Stimulated activated CD4-positive, alpha-beta T cell treated with anti-CD3 and anti-CD28 coated beads, TNF-alpha, amount 100 ng/mL, for 48 hours (primary cell): ENCODE results near the gene UGT1A1.
A peak's percentile ranks its signal among the peaks of the same experiment; 100 is the strongest.
"Not testable (repeated sequence)": the region's sequence is repeated elsewhere in the genome, so short reads cannot be mapped to it uniquely, and the experiment has no call there.

Experiments used
- DNase-seq, 3 donors: peaks; one replicate each; pipeline ENCODE4 v3.0.0-alpha.2; 2020; ENCODE audit warnings: low read depth in 3 of 3

The UGT1A1 gene

DNA sequence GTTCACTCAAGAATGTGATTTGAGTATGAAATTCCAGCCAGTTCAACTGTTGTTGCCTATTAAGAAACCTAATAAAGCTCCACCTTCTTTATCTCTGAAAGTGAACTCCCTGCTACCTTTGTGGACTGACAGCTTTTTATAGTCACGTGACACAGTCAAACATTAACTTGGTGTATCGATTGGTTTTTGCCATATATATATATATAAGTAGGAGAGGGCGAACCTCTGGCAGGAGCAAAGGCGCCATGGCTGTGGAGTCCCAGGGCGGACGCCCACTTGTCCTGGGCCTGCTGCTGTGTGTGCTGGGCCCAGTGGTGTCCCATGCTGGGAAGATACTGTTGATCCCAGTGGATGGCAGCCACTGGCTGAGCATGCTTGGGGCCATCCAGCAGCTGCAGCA, at the start of gene UGT1A1:
Gene UGT1A1, plus strand, starts transcription at position 228 of the 400 bp plus-strand sequence. Its CDS starts 18 bp downstream, at position 246.
- DNase-seq: no peak

DNA sequence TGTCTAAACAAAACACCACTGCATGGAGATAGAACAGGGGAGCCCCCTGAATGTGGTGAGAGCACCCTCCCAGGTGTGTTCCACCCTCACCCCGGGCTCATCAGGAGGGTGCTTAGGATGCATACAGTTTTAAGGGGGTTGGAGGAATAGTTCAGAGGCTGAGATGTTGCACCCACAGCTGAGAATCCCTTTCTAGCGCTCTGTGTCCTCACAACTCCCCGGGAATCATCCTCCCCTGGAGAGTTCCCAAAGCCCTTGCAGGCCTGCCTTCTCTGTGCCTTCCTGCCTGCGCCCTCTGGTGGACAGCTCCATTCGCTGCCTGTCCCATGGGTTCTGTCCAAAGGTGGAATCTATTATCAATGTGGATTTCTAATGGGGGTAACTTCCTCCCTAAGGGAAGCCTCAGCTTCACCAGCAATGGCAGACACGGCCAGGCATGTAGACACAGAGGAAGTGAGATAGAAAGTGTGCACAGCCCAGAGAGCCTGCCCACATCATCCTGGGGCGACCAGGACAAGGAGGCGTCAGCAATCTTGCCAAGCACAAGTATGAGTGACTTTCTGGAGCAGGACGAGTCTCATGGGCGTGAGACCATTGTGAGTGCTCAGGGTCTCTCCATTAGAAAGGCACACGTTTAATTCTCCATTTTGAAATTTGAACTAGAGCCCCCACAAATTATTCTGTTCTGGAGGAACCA, 48.6 kb upstream of the UGT1A1 start:
- DNase-seq: peak; percentile 31 to 66 (median 51)

DNA sequence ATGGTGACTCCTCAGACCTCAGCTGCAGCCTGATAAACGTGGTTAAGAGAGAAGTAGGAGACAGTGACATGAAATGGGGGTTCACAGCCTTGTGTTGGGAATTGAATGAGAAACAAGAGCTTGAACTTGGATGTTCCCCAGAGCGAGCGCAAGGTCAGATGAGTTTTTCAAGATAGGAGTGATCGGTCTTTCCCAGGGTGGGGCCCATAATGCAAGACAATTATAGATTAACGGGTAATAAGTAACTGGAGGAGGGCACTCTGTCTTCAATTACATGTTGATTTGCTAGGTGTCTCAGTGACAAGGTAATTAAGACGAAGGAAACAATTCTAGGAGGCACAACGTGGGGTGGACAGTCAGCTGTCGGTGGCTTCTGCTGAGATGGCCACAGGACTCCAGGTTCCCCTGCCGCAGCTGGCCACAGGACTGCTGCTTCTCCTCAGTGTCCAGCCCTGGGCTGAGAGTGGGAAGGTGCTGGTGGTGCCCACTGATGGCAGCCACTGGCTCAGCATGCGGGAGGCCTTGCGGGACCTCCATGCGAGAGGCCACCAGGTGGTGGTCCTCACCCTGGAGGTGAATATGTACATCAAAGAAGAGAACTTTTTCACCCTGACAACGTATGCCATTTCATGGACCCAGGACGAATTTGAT, 47.3 kb upstream of the UGT1A1 start, which contains the start of gene UGT1A5:
Gene UGT1A5, plus strand, starts transcription at position 297 of the 651 bp plus-strand sequence. Its CDS starts 85 bp downstream, at position 382.
- no peak for DNase-seq

DNA sequence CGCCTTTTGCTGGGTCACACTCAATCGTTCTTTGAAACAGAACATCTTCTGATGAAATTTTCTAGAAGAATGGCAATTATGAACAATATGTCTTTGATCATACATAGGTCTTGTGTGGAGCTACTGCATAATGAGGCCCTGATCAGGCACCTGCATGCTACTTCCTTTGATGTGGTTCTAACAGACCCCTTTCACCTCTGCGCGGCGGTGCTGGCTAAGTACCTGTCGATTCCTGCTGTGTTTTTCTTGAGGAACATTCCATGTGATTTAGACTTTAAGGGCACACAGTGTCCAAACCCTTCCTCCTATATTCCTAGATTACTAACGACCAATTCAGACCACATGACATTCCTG, 46.8 kb upstream of the UGT1A1 start:
- no peak for DNase-seq

DNA sequence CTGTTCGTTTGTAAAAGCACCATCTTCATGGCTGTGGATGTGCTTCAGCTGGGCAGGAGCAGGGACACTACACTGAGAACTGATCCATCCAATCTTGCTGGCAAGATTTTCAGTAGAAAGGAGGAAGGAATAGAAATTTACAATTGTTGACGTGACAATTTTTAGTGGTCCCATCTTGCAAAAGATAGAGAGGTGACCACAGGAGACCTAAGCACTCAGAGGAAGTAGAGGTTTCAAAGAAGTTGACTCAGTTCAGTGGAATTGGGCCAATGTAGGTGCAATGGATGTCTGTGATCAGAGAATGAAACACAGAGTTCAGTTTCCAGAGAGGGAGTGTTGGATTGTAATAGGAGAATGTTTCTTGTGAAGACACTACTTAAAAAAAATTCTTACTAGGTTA, 45.9 kb upstream of the UGT1A1 start:
- no peak for DNase-seq

DNA sequence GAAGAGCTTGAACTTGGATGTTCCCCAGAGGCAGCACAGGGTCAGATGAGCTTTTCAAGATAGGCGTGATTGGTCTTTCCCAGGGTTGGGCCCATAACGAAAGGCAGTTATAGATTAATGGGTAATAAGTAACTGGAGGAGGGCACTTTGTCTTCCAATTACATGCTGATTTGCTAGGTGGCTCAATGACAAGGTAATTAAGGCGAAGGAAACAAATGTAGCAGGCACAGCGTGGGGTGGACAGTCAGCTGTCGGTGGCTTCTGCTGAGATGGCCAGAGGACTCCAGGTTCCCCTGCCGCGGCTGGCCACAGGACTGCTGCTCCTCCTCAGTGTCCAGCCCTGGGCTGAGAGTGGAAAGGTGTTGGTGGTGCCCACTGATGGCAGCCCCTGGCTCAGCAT, 41.5 kb upstream of the UGT1A1 start, which contains the start of gene UGT1A4:
Gene UGT1A4, plus strand, starts transcription at position 185 of the 400 bp plus-strand sequence. Its CDS starts 85 bp downstream, at position 270.
- no peak for DNase-seq

DNA sequence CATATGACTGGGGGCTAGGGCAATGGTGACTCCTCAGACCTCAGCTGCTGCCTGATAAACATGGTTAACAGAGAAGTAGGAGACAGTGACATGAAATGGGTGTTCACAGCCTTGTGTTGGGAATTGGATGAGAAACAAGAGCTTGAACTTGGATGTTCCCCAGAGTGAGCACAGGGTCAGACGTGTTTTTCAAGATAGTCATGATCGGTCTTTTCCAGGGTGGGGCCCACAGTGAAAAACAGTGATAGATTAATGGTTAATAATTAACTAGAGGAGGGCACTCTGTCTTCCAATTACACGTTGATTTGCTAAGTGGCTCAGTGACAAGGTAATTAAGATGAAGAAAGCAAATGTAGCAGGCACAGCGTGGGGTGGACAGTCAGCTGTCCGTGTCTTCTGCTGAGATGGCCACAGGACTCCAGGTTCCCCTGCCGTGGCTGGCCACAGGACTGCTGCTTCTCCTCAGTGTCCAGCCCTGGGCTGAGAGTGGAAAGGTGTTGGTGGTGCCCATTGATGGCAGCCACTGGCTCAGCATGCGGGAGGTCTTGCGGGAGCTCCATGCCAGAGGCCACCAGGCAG, 31.3 kb upstream of the UGT1A1 start, which contains the start of gene UGT1A3:
Gene UGT1A3, plus strand, starts transcription at position 320 of the 579 bp plus-strand sequence. Its CDS starts 85 bp downstream, at position 405.
- no peak for DNase-seq

DNA sequence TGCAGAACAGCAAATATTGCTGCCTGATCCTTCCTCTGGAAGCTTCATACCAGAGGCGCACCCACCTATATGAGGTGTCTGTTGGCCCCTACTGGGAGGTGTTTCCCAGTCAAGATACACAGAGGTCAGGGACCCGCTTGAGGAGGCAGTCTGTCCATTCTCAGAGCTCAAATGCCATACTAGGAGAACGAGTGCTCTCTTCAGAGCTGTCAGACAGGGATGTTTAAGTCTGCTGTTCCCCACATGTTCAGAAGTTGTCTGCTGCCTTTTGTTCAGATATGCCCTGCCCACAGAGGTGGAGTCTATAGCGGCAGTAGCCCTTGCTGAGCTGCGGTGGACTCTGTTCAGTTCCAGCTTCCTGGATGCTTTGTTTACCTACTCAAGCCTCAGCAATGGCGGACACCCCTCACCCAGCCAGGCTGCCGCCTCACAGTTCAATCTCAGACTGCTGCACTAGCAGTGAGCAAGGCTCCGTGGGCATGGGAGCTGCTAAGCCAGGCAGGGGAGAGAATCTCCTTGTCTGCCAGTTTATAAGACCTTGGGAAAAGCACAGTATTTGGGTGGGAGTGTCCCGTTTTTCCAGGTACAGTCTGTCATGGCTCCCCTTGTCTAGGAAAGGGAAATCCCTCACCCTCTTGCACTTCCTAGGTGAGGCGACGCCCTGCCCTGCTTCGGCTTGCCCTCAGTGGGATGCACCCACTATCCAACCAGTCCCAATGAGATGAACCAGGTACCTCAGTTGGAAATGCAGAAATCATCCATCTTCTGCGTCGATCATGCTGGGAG, 23.0 kb upstream of the UGT1A1 start:
- DNase-seq: not testable (repeated sequence)

DNA sequence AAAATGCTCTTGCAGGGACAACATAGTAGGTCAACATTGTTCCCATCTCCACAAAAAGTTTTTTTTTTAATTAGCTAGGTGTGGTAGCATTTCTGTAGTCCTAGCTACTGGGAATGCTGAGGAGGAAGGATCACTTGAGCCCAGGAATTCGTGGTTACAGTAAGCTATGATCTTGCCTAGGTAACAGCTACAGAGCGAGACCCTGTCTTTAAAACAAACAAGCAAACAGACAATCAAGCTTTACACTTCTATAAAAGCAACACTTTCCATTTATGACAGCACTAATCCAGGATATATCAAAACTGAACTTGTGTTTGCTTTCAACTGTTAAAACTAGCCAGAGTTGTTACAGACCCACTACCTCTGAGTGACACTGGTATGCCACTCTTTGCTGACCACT, 19.2 kb upstream of the UGT1A1 start:
- DNase-seq: no peak

DNA sequence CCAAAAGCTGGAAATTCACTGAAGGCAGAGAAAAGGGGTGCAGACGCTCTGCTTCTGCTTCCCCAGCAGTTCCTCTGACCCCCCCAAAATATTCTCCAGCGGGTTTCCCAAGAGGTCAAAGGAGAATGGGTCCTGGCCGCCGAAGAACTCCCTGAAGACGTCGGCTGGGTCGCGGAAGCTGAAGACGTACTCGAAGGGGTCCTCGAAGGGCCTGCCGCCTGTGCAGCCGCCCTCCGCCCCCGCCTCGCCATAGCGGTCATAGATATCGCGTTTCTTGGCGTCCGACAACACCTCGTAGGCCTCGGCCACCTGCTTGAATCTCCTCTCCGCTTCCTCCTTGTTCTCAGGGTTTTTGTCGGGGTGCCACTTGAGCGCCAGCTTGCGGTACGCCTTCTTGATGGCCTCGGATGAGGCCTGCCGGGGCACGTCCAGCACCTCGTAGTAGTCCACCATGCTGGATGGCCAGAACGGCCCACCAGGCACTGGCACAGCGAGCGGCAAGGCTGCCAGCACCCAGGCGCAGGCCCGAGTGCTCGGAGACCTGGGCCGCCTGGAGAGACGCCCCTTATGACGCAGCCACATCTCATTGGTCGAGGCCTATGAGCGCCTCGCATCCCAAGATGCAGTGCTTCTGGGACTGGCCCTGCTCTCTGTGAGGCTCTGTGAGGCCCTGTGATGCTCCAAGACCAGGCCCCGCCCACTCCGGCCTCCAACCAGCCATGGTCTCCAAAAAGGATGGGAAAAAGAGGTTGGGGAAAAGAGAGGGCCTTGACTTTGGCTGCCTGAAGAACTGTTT, 16.4 kb upstream of the UGT1A1 start:
- DNase-seq: no peak

DNA sequence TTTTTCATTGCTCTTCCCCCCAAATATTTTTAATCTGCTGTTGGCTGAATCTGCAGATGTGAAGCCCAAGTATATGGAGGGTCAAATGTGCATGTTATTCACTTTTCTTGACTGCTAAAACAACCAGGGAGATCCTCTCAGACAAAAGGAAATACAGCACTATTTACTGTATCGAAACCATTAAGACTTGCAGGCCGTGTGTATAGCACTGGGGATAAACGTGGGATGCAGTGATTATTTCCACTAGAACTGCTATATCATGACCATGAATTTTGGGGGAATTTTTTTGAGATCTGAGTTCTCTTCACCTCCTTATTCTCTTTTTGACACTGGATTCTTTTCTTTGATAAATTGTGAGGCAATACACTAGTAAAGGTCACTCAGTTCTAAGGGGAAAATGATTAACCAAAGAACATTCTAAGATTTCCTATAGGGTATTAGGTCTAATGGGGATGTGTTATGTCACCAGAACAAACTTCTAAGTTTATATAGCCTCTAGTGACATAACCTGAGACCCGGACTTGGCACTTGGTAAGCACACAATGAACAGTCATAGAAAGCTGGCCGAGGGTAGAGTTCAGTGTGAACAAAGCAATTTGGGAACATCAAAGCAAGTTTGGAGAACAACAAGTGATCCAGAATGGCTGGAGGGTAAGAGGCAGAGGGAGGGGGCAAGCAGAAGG, 14.9 kb upstream of the UGT1A1 start:
- no peak for DNase-seq

DNA sequence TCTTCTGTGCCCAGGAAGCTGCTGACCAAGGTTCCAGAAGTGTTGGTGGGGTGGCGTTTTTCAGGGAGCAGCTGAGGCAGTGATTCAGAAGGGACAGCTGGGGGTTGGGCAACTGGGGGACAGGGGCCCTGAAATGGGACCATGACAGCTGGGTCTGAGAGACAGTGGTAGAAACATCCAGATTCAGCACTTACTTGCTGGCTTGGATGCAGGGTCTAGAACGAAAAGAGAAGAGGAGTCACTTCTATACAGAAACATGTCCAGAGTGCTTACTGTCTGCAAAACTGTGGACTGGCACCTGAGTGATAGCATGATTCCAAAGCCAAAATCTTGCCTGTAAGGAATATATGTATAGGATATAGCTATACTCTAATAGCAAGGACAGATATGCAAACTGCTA, 14.2 kb upstream of the UGT1A1 start:
- DNase-seq: not testable (repeated sequence)

DNA sequence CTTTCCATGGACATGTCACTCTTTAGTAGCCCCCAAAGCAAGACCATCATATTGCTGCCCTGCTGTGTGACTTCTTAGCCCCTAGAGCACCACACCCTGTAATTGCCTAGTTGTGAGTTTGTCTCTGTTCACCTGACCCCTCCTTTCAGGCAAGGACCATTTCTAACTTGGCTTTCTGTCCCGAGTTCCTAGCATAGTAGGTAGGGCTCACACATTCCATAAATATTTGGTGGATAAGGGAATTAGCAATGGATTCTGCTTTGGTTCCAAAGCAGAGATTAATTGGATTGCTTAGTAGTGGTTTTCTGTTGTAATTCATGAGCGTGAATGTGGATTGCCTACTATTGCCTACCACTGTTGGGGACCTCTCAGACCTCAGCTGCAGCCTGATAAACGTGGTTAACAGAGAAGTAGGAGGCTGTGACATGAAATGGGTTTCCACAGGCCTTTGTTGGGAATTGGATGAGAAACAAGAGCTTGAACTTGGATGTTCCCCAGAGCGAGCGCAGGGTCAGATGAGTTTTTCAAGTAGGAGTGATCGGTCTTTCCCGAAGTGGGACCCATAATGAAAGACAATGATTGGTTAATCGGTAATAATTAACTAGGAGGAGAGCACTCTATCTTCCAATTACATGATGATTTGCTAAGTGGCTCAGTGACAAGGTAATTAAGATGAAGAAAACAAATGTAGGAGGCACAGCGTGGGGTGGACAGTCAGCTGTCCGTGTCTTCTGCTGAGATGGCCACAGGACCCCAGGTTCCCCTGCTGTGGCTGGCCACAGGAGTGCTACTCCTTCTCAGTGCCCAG, 13.4 kb upstream of the UGT1A1 start:
- DNase-seq: no peak

DNA sequence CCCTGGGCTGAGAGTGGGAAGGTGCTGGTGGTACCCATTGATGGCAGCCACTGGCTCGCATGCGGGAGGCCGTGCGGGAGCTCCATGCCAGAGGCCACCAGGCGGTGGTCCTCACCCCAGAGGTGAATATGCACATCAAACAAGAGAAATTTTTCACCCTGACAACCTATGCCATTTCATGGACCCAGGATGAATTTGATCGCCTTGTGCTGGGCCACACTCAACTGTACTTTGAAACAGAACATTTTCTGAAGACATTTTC, 12.9 kb upstream of the UGT1A1 start:
- no peak for DNase-seq

DNA sequence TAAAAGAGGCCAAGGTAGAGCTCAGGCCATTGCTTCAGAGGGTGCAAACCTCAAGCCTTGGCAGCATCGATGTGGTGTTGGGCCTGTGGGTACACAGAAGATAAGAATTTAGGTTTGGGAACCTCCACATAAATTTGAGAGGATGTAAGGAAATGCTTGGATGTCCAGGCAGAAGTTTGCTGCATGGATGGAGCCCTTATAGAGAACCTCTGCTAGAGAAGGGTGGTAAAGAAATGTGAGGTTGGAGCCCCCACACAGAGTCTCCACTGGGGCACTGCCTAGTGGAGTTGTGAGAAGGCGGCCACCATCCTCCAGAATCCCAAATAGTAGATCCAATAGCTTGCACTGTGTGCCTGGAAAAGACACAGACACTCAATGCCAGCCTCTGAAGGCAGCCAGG, 9.4 kb upstream of the UGT1A1 start:
- not testable (repeated sequence) for DNase-seq

DNA sequence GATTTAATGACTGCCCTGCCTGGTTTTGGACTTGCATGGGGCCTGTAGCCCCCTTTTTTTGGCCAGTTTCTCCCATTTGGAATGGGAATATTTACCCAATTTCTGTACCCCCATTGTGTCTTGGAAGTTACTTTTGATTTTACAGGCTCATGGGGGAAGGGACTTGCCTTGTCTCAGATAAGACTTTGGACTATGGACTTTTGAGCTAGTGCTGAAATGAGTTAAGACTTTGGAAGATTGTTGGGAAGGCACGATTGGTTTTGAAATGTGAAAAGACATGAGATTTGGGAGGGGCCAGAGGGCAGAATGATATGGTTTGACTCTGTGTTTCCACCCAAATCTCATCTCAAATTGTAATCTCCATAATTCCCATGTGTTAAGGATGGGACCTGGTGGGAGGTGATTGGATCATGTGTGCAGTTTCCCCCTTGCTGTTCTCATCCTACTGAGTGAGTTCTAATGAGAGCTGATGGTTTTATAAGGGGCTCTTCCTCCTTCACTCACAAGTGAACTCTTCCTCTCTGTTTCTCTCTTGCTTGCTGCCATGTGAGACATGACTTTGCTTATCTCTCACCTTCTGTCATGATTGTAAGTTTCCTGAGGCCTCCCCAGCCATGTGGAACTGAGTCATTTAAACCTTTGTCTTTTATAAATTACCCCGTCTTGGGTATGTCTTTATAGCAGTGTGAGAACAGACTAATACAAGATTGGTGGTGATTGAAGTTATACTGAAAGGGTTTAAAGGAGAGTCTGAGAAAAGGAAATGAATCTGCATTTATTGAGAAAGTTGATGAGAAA, 8.7 kb upstream of the UGT1A1 start:
- not testable (repeated sequence) for DNase-seq

DNA sequence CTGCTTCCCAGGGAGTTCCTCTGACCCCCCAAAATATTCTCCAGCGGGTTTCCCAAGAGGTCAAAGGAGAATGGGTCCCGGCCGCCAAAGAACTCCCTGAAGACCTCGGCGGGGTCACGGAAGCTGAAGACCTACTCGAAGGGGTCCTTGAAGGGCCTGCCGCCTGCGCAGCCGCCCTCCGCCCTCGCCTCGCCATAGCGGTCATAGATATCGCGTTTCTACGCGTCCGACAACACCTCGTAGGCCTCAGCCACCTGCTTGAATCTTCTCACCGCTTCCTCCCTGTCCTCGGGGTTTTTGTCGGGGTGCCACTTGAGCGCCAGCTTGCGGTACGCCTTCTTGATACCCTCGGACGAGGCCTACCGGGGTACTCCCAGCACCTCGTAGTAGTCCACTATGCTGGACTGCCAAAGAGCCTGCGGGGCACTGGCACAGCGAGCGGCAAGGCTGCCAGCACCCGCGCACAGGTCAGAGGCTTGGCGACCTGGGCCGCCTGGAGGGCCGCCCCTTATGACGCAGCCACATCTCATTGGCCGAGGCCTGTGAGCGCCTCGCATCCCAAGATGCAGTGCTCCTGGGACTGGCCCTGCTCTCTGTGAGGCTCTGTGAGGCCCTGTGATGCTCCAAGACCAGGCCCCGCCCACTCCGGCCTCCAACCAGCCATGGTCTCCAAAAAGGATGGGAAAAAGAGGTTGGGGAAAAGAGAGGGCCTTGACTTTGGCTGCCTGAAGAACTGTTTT, 5.0 kb upstream of the UGT1A1 start:
- no peak for DNase-seq

DNA sequence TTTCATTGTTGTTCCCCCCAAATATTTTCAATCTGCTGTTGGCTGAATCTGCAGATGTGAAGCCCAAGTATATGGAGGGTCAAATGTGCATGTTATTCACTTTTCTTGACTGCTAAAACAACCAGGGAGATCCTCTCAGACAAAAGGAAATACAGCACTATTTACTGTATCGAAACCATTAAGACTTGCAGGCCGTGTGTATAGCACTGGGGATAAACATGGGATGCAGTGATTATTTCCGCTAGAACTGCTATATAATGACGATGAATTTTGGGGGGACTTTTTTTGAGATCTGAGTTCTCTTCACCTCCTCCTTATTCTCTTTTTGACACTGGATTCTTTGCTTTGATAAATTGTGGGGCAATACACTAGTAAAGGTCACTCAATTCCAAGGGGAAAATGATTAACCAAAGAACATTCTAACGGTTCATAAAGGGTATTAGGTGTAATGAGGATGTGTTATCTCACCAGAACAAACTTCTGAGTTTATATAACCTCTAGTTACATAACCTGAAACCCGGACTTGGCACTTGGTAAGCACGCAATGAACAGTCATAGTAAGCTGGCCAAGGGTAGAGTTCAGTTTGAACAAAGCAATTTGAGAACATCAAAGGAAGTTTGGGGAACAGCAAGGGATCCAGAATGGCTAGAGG, 3.5 kb upstream of the UGT1A1 start:
- no peak for DNase-seq
